Measurements from ENCODE around the gene RPL23. TPM values are rescaled to one million over a fixed set of nuclear protein-coding genes. Genes with fewer than 3 reads are reported as not detected.

RPL23 gene
- 2,325 to 3,037 TPM (median 2,389 TPM) in 5 replicates for total RNA-seq (2022; extraction: Qiagen RNA extraction)

DNA sequence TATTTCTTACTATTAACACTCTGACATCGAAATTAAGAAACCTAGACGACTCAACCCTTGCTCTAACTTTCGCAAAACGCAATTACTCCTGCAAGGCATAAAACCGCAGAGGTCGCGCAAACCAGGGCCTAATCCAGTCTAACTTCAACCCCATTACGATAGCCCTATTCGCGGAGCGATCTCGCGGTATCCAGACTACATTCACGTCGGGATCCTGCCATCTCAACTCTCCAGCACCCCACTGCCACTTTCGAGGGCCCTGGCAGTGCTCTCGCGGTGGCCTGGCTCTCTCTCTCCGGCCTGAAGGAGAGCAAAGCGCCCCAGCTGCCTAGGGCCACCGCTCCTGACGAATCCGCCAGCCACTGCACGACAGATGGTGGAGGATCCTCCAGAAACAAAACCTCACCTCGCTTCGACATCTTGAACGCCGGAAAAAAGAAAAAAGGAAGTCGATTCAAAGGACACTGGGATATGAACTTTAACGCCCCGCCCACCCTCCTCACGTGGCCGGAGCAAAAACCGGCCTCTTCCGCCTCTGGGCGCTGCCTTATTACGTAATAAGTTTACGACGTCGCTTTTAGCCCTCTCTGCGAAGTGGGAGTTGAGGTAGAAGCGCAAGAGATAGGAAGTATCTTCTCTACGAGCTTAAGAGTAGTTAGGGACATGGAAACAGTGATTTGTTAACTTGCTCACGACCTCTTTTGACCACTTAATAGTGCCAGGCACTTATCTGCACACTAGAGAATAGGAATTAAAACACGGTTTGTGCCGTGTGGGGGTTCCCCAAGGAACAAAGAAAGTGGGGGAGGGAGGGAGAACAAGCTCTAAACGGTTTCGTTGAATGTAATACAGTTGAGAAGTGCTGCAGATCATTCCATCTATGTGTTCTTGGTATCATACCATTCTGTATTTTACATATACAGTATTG is at the start of gene RPL23:
Gene RPL23 (minus strand): TSS at position 430 of the 928 bp plus-strand sequence. CDS start 11 bp downstream, at position 419.

DNA sequence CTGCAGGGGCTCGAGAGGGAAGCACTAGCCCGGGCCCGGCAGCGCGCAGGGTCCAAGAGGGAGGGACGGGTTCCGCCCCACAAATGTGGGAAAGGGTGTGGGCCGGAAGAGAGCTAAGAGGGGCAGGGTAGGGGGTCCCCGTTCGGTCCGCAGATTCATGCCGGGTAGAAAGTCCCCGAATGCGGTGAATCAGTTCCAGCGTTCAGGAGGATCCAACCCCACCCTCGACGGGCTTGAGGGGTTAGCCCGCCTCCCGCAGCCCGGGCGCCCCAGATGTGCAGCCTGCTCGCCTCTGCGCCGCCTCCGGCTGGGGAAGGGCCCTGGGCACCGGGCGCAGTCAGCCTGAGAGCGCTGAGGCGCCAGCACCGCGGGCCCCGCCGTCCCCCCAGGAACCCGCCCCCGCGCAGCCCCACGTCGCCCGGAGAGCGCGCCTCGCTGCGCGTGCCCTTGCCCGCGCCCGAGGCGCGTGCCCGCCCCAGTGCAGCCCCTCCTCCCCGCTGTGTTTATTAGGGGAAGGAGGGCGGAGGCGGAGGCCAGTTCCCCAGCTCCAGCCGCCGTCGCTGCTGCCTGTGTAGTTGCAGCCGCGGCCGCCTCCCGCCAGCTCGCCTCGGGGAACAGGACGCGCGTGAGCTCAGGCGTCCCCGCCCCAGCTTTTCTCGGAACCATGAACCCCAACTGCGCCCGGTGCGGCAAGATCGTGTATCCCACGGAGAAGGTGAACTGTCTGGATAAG is 16.2 kb upstream of the RPL23 start, which contains the start of gene LASP1:
Gene LASP1 (plus strand): TSS at position 533 of the 733 bp plus-strand sequence. CDS start 132 bp downstream, at position 665.

DNA sequence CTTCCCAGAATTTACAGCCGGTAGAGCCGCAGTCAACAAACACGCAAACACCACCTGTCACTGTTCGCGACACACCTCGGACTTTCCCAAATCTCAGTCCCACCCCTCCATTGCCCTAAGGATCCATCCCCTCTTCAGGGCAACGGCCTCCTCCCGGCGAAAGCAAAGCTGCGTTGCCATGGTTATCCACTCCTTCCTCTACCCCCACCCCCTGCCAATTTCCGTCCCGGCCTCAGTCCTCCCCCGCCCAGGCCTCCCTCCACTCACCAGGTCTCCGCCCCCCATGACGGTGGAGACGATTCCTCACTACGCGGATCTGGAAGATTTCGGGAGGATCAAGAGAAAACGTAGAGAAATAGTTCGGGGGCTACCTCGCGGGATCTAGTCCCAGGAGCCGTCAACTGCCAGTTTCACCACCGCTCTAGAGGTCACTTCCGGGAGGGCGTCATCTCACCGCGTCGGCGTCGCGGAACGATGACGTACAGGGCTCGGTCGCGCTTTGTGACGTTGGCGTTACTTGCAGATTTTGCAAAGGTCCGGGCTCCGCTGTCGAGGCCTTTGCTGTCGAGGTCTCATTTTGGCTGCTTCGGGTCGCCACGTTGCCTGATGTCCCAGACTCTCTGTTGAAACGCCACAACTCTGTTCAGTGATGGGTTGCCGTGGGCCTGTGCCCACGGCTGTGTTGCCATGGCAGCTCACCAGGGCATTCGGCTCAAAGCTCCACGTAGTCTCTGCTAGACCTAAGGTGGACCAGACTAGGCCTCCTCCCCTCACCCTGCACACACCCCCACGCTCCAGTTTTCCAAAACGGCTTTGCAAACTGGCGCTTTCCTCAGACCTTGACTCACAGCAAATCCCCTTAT is 28.4 kb downstream of the RPL23 start, which contains the start of gene CWC25:
Gene CWC25 (minus strand): TSS at position 423 of the 863 bp plus-strand sequence. CDS start 138 bp downstream, at position 285.

DNA sequence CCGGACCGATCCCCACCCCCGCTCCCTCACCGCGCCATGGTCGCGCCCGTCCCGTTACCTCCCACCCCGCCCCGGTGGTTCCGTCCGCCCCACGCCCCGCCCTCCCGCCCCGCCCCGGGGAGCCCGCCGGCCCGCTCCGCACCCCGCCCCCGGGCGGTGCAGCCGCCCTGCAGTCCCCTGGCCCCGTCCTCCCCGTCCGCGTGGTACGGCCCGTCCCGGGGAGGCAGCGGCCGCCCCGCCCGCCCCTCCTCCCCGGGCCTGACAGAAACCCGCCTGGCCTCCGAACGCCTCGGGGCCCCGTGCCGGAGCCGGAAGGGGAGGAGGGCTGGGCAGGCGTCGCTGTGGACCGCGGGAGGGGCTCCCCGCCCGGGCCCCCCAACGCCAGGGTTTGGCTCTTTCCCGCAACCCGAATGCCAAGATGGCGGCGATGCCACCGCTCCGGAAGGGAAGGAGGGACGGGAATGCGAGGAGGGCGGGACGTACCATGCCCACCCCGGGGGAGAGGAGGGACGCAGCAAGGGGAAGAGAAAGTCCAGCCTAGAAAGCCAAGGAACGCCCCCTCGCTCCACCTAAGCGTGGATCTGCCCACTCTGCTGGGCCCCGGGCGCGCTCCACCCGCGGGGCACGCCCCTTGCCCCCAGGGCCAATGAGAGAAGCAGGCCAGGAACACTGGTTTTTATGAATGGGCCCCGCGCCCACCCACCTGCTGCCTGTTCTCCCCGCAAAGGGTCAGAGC is 53.9 kb downstream of the RPL23 start, which contains the start of gene PIP4K2B:
Gene PIP4K2B (minus strand): TSS at position 56 of the 736 bp plus-strand sequence. CDS start 132 bp downstream, outside the sequence.

Other genes with a start within 250 kb of the RPL23 start
- 1.6 to 3.3 TPM (median 2.4 TPM) in 5 replicates for gene SRCIN1, start 247.8 kb downstream of the RPL23 start, total RNA-seq (2022; extraction: Qiagen RNA extraction)
- 10.8 to 13.3 TPM (median 12.0 TPM) in 5 replicates for gene EPOP, start 178.8 kb downstream of the RPL23 start, total RNA-seq (2022; extraction: Qiagen RNA extraction)
- gene MLLT6, start 148.4 kb downstream of the RPL23 start, total RNA-seq (2022; extraction: Qiagen RNA extraction) = 17.9 to 33.0 TPM (median 27.6 TPM) in 5 replicates
- gene CISD3, start 123.4 kb downstream of the RPL23 start, total RNA-seq (2022; extraction: Qiagen RNA extraction) = 59.0 to 90.7 TPM (median 77.4 TPM) in 5 replicates
- gene PCGF2, start 105.4 kb downstream of the RPL23 start, total RNA-seq (2022; extraction: Qiagen RNA extraction) = 27.1 to 65.8 TPM (median 62.0 TPM) in 5 replicates
- gene PSMB3, start 101.0 kb downstream of the RPL23 start, total RNA-seq (2022; extraction: Qiagen RNA extraction) = 364 to 413 TPM (median 395 TPM) in 5 replicates
- 34.5 to 51.8 TPM (median 49.3 TPM) in 5 replicates for gene PIP4K2B, start 54.2 kb downstream of the RPL23 start, total RNA-seq (2022; extraction: Qiagen RNA extraction)
- gene CWC25, start 28.4 kb downstream of the RPL23 start, total RNA-seq (2022; extraction: Qiagen RNA extraction) = 22.2 to 25.8 TPM (median 23.1 TPM) in 5 replicates
- gene LASP1, start 16.3 kb upstream of the RPL23 start, total RNA-seq (2022; extraction: Qiagen RNA extraction) = 235 to 302 TPM (median 293 TPM) in 5 replicates
- gene FBXO47, start 113.7 kb upstream of the RPL23 start, total RNA-seq (2022; extraction: Qiagen RNA extraction) = not detected in 5 replicates

All from A549 treated with dexamethasone at 1 μM for 4 hours (cell line).